H54 (cell line): Measurements from ENCODE around the gene SPG7.
"Not testable (repeated sequence)": the region's sequence is repeated elsewhere in the genome, so short reads cannot be mapped to it uniquely, and the experiment has no call there.

Experiments used
- DNase-seq: peaks from one replicate; pipeline ENCODE4 v3.0.0; 2011; ENCODE audit warnings: low spot score, mixed read lengths; ENCODE audit not compliant: insufficient read length
- FAIRE-seq: peaks from 3 replicates; lab custom pipeline; 2011; peaks lifted over from hg19 to GRCh38; lab: Jason Lieb, UNC
- POLR2A ChIP-seq: IDR thresholded peaks from 2 replicates; pipeline ENCODE4 v1.6.1; 2011; ENCODE audit warnings: low read depth, mild to moderate bottlenecking, low read length

The SPG7 gene

DNA sequence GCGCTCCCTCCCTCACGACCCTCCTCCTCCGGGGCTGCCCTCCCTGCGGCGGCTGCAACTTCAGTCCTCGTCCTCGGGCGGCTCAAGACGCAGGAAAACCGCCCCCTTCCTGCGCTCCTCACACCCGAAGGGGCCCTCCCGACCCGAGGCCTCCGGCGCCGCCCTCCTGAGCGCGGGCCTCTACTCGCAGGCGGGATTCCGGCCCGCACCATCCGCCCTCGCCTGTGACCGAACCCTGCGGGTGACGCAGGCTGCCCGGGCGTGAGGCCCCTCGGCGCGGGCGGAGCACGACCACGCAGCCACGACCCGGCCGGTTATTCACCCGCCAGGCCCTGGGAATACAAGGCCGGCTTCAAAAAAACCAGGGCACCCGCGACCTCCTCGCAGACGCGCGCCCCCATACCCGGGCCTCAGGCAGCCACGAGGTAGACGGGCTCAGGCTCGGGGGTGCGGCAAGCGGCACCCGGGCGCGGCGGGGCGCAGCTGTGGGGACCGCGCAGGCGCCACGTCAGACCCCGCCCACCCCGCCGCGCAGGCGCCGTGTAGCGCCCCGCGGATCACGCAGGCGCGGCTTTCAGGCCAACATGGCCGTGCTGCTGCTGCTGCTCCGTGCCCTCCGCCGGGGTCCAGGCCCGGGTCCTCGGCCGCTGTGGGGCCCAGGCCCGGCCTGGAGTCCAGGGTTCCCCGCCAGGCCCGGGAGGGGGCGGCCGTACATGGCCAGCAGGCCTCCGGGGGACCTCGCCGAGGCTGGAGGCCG is at the start of gene SPG7:
SPG7 (plus strand) TSS at position 570 of the 757 bp plus-strand sequence; CDS start at position 585, 15 bp downstream.
- TF ChIP-seq POLR2A = peak; percentile 89
- FAIRE-seq (no peak), DNase-seq (peak; percentile 88)

DNA sequence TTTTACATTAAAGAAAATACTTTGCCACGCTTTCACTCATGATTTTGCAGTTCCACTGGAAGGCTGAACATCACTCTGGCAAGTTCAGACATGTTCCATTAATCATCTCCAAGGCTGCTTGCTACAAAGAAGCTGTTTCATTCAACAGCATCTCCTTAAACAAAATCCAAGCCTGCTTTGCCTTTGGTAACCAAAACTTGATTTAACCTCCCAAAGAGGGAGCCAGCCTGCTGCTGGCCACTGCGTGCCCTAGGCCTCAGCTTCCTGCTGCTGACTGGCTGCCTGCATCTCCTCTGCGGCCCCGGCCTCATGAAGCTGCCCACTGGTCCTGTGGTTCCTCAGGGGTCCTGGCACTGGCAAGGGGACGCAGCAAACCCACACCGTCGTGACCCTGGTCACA is 49.7 kb upstream of the SPG7 start:
- TF ChIP-seq POLR2A = no peak
- DNase-seq (no peak), FAIRE-seq (no peak)

DNA sequence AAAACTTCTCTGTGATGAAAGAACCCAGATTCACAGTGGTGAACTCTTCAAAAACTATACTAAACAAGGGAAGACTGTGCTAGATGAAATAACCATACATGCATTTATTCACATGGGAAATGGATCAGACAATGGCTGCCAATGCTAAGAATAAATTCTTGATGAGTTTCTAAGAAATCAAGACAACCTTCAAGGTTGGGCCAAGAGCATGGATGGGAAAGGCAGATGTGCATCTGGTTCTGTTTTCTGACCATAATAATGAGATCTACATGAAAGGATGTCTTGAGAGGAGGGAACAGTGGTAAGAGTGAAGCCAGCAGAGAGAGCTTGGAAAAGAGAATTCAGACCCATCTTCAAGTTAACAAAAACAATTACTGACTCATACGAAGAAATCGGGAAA is 49.2 kb upstream of the SPG7 start:
- TF ChIP-seq POLR2A = no peak
- FAIRE-seq = no peak
- DNase-seq = no peak

DNA sequence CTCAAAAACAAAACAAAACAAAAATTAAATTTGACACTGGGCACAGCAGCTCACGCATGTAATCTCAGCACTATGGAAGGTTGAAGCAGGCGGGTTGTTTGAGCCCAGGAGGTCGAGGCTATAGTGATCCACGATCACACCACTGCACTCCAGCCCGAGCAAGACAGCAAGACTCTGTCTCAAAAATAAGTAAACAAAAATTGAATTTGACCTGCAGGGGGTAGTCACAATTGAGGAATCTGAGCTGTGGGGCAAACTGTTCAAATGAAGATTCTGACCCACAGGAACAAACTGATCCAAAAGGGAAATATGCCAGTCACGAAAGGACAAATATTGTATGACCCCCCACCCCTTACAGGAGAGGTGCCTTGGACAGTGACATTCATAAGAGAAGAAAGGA is 47.6 kb upstream of the SPG7 start:
- FAIRE-seq (no peak), DNase-seq (no peak)
- TF ChIP-seq POLR2A = no peak

DNA sequence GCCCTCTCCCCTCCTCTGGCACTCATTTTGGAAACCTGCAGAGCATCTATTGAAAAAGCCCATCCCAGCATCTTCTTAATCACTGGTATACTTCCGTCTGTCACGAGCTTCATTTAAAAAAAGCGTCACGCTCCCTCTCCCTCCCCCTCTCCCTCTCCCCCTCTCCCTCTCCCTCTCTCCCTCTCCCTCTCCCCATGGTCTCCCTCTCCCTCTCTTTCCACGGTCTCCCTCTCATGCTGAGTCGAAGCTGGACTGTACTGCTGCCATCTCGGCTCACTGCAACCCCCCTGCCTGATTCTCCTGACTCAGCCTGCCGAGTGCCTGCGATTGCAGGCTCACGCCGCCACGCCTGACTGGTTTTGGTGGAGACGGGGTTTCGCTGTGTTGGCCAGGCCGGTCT is 46.3 kb upstream of the SPG7 start:
- not testable (repeated sequence) for DNase-seq, FAIRE-seq

DNA sequence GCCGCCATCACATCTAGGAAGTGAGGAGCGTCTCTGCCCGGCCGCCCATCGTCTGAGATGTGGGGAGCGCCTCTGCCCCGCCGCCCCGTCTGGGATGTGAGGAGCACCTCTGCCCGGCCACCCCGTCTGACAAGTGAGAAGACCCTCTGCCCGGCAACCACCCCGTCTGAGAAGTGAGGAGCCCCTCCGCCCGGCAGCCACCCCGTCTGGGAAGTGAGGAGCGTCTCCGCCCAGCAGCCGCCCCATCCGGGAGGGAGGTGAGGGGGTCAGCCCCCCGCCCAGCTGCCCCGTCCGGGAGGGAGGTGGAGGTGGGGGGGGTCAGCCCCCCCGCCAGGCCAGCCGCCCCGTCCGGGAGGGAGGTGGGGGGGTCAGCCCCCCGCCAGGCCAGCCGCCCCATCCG is 45.6 kb upstream of the SPG7 start:
- FAIRE-seq, DNase-seq: not testable (repeated sequence)

DNA sequence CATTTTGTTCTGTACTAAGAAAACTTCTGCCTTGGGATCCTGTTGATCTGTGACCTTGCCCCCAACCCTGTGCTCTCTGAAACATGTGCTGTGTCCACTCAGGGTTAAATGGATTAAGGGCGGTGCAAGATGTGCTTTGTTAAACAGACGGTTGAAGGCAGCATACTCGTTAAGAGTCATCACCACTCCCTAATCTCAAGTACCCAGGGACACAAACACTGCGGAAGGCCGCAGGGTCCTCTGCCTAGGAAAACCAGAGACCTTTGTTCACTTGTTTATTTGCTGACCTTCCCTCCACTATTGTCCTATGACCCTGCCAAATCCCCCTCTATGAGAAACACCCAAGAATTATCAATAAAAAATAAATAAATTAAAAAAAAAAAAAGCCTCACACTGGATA is 44.9 kb upstream of the SPG7 start:
- FAIRE-seq, DNase-seq: not testable (repeated sequence)

DNA sequence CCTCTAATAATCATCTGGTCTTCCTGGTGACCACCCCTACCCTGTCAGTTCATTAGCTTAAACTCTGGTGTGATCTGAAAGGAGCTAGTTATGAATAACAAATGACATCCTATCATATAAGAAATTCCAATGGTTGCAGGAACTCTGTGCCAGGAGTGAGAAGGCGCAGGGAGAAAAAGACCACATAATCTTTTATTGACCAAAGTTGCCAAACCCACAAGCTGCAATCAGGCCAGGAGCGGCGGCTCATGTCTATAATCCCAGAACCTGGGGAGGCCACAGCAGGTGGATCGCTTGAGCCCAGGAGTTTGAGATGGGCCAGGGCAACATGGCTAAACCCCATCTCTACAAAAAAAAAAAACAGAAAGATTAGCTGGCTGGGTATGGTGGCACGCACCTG is 41.3 kb upstream of the SPG7 start:
- no peak for FAIRE-seq
- DNase-seq = no peak
- no peak for TF ChIP-seq POLR2A

DNA sequence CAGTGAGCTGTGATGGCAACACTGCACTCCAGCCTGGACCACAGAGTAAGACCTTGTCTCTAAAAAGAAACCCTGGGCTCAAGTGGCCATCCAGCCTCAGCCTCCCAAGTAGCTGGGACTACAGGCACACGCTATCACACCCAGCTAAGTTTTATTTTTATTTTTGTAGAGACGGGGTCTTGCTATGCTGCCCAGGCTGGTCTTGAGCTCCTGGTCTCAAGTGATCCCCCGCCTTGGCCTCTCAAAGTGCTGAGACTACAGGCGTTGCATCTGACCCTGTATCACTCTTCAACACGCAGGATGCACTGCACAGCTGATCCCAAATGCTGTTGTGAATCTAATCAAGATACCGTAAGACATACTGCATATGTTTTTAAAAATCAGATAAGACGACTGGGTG is 40.8 kb upstream of the SPG7 start:
- FAIRE-seq (no peak), DNase-seq (no peak)
- TF ChIP-seq POLR2A = no peak

DNA sequence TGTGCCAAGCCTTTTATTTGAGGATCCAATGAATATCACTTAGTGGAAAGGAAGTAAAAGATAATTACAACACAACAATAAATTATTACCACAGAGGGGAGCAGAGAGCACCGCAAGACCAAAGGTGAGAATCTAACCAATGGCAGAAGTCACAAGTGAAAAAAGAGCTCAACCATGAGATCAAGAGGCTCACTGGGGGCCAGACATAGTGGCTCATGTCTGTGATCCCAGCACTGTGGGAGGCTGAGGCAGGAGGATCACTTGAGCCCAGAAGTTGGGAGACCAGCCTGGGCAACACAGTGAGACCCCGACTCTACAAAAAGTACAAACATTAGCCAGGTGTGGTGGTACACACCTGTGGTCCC is 35.5 kb upstream of the SPG7 start:
- FAIRE-seq (no peak), DNase-seq (no peak)
- no peak for TF ChIP-seq POLR2A

DNA sequence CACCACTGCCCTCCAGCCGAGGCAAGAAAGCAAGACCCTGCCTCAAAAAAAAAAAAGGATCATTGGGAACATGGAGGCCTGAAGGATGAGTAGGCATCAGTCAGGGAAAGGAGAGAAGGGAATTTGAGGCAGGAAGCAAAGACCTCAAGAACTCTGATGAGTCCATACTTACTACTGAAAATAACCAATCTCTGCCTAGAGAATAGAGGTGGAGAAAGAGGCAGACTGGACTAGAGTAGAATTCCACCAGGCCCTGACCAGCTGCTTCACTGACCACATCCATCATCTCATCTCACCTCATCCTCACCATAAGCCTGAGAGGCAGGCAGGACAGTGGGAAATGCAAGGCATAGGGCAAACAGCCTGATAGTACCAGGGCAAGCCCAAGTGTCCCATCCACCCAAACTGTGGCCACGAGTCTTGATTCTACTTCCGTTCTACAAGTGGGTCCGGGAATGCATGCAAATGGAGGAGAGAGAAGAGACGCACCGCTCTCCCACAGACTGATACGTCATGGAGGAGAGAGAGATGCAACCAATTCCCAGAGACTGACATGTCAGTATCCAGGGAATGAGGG is 35.0 kb upstream of the SPG7 start:
- FAIRE-seq (no peak), DNase-seq (no peak)
- TF ChIP-seq POLR2A = no peak

DNA sequence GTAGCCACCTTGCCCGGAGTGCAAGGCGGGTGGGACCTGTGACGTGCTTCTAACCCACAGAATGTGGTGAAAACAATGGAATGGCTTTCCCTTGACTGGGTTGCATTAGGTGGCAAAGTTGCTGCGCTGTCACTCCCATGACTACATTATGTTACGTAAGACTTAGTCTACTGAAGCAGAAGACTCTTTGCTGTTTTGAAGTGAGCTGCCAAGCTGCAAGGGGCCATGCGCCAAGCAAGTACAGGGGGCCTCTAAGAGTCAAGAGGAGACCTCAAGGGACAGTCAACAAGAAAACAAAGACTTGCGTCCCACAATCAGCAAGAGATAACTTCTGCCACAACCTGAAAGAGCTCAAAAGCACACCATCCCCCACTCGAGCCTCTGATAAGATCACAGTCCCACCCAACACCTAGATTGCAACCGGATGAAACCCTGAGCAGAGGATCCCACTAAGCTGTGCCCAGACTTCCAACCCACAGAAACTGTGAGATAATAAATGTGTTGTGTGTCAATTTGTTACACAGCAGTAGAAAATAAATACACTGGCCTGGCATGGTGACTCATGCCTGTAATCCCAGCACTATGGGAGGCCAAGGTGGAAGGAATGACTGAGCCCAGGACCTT is 34.3 kb upstream of the SPG7 start:
- no peak for FAIRE-seq
- no peak for DNase-seq
- no peak for TF ChIP-seq POLR2A

DNA sequence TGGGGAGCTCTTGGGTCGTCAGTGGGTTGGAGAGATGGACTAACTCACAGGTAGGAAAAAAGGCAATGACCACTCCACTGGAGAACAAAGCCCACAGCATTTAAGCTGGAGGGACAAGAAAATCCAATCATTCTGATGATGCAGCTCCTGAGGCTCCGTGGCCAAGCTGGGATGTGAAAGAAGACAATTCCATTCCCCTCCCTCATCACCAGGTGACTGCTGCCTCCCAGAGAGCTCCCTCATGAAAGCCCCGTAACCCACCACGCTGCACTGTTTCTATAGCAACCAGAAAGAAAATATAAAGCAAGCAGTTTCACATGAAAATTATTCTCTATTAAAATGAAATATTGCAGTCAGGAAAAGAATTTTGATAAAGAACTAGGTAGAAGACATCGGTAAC is 33.1 kb upstream of the SPG7 start:
- no peak for TF ChIP-seq POLR2A
- DNase-seq (no peak), FAIRE-seq (no peak)

DNA sequence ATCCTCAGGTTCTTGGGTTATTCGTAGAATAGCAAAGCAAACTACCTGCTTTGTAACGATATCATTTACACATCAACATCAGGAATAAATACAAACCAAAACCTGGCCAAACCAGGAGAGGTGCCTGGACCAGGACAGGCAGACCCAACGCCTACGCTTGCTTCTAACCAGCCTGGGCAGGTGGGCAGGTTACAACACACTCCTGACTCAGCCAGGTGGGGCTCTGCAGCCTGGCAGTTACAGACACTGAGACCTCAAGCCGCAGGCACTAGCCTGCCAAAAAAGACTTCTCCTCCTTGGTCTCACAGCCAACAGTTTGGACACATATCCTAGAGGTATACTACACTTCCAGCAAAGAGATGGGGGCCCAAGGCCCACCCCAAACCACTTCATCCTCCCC is 31.8 kb upstream of the SPG7 start:
- TF ChIP-seq POLR2A = no peak
- FAIRE-seq (no peak), DNase-seq (no peak)

DNA sequence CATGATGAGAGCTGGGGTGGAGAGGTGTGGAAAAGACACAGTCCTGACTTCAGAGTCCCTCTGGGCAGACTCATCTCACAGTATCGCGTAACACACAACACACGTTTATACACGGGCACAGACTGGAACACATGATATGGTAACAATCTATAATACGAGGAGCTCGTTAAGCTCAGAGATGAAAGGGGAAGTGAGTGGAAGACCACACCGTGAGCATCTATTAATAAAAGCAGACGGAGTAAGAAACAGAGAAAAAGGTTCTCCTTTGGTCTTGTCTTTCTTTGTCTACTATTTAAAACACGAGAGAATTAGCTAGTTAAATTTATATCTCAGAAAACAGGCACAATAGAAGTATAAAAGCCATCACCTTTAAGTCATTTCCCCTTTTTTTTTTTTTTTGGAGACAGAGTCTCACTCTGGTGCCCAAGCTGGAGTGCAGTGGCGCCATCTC is 31.4 kb upstream of the SPG7 start:
- no peak for TF ChIP-seq POLR2A
- no peak for DNase-seq
- no peak for FAIRE-seq
